Medulla oblongata (tissue), 1 donor: ENCODE results near the gene PATZ1.

ENCODE experiments used
- DNase-seq: peaks from one replicate; pipeline ENCODE4 v3.0.0-alpha.2; 2015; ENCODE audit errors: extremely low spot score

The PATZ1 gene

GRCh38 chr22:31313366-31314147 lies 32.6 kb downstream of the PATZ1 start:
- DNase-seq = peak; percentile 87

- DNase-seq = no peak
These were observed 38.0 kb downstream of the PATZ1 start for GRCh38 chr22:31308181-31308580.

- no peak for DNase-seq
These were observed 41.0 kb downstream of the PATZ1 start for GRCh38 chr22:31305194-31305593.

GRCh38 chr22:31302537-31302936 lies 43.6 kb downstream of the PATZ1 start:
- DNase-seq = no peak

- DNase-seq = no peak
These were observed 44.1 kb downstream of the PATZ1 start for GRCh38 chr22:31302006-31302405.

GRCh38 chr22:31300896-31301295 lies 45.2 kb downstream of the PATZ1 start:
- DNase-seq = no peak

- DNase-seq = no peak
These were observed 50.1 kb downstream of the PATZ1 start for GRCh38 chr22:31295831-31296657.

- DNase-seq = no peak
These were observed 50.8 kb downstream of the PATZ1 start for GRCh38 chr22:31295360-31295759.

- peak; percentile 97 for DNase-seq
These were observed 53.7 kb downstream of the PATZ1 start, which contains the start of gene PIK3IP1 for GRCh38 chr22:31292236-31292989. Gene PIK3IP1 (minus strand): TSS chr22:31292488. CDS start chr22:31292344, 144 bp downstream.

GRCh38 chr22:31291481-31292235 lies 54.5 kb downstream of the PATZ1 start:
- DNase-seq = no peak

GRCh38 chr22:31290494-31291471 lies 55.4 kb downstream of the PATZ1 start:
- DNase-seq = peak; percentile 98

- no peak for DNase-seq
These were observed 56.8 kb downstream of the PATZ1 start for GRCh38 chr22:31289344-31289743.

- no peak for DNase-seq
These were observed 57.5 kb downstream of the PATZ1 start for GRCh38 chr22:31288496-31289240.

GRCh38 chr22:31287818-31288495 lies 58.2 kb downstream of the PATZ1 start:
- DNase-seq = no peak

- no peak for DNase-seq
These were observed 59.5 kb downstream of the PATZ1 start for GRCh38 chr22:31286360-31287255.

GRCh38 chr22:31284281-31285155 lies 61.6 kb downstream of the PATZ1 start:
- no peak for DNase-seq
